WTC11 (cell line): ENCODE measurements around the gene KLHL11. TPM values are rescaled to one million over a fixed set of nuclear protein-coding genes. Genes with fewer than 3 reads are reported as not detected.
A peak's percentile ranks its signal among the peaks of the same experiment; 100 is the strongest.

ENCODE experiments used
- ATF1 ChIP-seq: sonication (generic); formaldehyde crosslinking; IDR thresholded peaks from 2 replicates; pipeline ENCODE4 v1.8.1; 2023; ENCODE audit warnings: mild to moderate bottlenecking, moderate library complexity, missing genetic modification reagents
- FOXK1 ChIP-seq: sonication (generic); formaldehyde crosslinking; IDR thresholded peaks from 2 replicates; pipeline ENCODE4 v1.8.0; 2022; ENCODE audit warnings: mild to moderate bottlenecking, moderate library complexity, missing genetic modification reagents
- RORB ChIP-seq: fragments of 250-450 bp; sonication (Bioruptor Pico); IDR thresholded peaks from 2 replicates; pipeline ENCODE4 v1.9.0; 2021; ENCODE audit warnings: mild to moderate bottlenecking
- SP1 ChIP-seq: sonication (generic); formaldehyde crosslinking; conservative IDR thresholded peaks from 2 replicates; pipeline ENCODE4 v1.8.1; 2022; ENCODE audit warnings: missing genetic modification reagents
- STAT6 ChIP-seq: sonication (generic); formaldehyde crosslinking; conservative IDR thresholded peaks from 2 replicates; pipeline ENCODE4 v1.8.1; 2023; ENCODE audit warnings: mild to moderate bottlenecking, low read depth, missing genetic modification reagents, moderate library complexity
- TEAD1 ChIP-seq: sonication (generic); formaldehyde crosslinking; IDR thresholded peaks from 2 replicates; pipeline ENCODE4 v1.8.0; 2022; ENCODE audit warnings: mild to moderate bottlenecking, missing genetic modification reagents
- TEAD4 ChIP-seq: sonication (generic); formaldehyde crosslinking; IDR thresholded peaks from 2 replicates; pipeline ENCODE4 v1.8.0; 2022; ENCODE audit warnings: mild to moderate bottlenecking, missing genetic modification reagents
- ZNF138 ChIP-seq: sonication (generic); formaldehyde crosslinking; conservative IDR thresholded peaks from 2 replicates; pipeline ENCODE4 v1.8.1; 2022; ENCODE audit warnings: mild to moderate bottlenecking, moderate library complexity, missing genetic modification reagents
- ZNF416 ChIP-seq: fragments of 250-450 bp; sonication (Bioruptor Pico); IDR thresholded peaks from 2 replicates; pipeline ENCODE4 v1.9.0; 2021; ENCODE audit warnings: mild to moderate bottlenecking, inconsistent platforms
- total RNA-seq: library from RNA; stranded (reverse); gene quantifications from 3 replicates; pipeline ENCODE4 v1.2.3, GENCODE V29; 2021
- TF ChIP-seq, protein P1 (sequence below): sonication (generic); formaldehyde crosslinking; IDR thresholded peaks from 2 replicates; pipeline ENCODE4 v1.8.0; 2022; ENCODE audit warnings: mild to moderate bottlenecking, missing genetic modification reagents
- TF ChIP-seq, protein P2 (sequence below): sonication (generic); formaldehyde crosslinking; IDR thresholded peaks from 2 replicates; pipeline ENCODE4 v1.8.1; 2023; ENCODE audit warnings: mild to moderate bottlenecking, missing genetic modification reagents, moderate library complexity
- TF ChIP-seq, protein P3 (sequence below): sonication (generic); formaldehyde crosslinking; IDR thresholded peaks from 2 replicates; pipeline ENCODE4 v1.8.0; 2023; ENCODE audit warnings: missing genetic modification reagents, mild to moderate bottlenecking, borderline replicate concordance
- TF ChIP-seq, protein P4 (sequence below): sonication (generic); formaldehyde crosslinking; IDR thresholded peaks from 2 replicates; pipeline ENCODE4 v1.8.1; 2022; ENCODE audit warnings: missing genetic modification reagents, borderline replicate concordance
- TF ChIP-seq, protein P5 (sequence below): fragments of 250-450 bp; sonication (Bioruptor Pico); IDR thresholded peaks from 2 replicates; pipeline ENCODE4 v1.9.0; 2021; ENCODE audit warnings: mild to moderate bottlenecking, borderline replicate concordance
- TF ChIP-seq, protein P6 (sequence below): fragments of 250-450 bp; sonication (Bioruptor Pico); IDR thresholded peaks from 2 replicates; pipeline ENCODE4 v1.9.0; 2021; ENCODE audit warnings: moderate library complexity, mild to moderate bottlenecking, inconsistent platforms, borderline replicate concordance
- TF ChIP-seq, protein P7 (sequence below): sonication (generic); formaldehyde crosslinking; IDR thresholded peaks from 2 replicates; pipeline ENCODE4 v1.8.0; 2022; ENCODE audit warnings: mild to moderate bottlenecking, missing genetic modification reagents
- TF ChIP-seq, protein P8 (sequence below): sonication (generic); formaldehyde crosslinking; IDR thresholded peaks from 2 replicates; pipeline ENCODE4 v1.8.0; 2022; ENCODE audit warnings: mild to moderate bottlenecking, missing genetic modification reagents

The KLHL11 gene
- total RNA-seq, 1 experiment from 2014 or later, result 15.0 TPM

DNA sequence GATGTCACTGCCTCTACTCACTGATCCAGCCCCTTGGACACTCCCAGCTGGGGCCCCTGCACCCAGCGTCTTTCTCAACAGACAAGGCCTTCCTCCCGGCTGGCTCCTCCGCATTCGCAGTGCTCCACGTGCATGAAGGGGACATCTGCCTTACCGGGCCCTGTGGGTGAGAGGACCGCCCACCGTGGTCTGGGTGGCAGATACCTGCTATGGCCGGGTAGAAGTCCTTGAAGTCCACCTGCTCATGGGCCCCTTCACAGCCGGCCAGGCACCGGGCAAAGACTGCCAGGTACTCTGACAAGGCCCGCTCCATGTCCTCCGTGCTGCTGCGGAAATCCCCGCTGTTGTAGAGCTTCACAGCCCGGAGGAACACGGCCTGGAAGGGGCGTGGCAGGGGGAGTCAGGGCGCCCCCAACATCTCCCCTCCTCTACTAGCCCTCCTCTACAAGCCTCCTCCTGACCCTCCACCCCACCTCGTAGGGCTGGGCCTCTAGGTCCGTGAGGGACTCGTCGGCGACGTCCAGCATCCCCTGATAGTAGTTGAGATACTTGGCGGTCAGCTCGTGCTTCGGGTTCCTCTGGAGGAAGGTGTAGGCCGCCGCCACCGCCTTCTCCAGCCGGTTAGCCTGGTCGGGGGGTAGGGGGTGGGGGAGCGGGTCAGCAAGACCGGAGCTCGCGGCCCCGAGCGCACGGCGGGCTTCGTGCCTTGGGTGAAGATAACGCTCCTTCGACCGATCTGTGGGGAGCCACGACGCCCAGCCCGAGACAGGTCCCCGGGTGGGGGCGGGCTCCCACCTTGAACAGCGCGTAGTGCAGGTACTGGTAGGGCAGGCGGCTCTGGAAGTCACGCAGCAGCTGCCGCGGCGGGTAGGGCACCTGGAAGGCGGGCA, 54.3 kb downstream of the KLHL11 start (continued):
- TF ChIP-seq, protein P1, sequence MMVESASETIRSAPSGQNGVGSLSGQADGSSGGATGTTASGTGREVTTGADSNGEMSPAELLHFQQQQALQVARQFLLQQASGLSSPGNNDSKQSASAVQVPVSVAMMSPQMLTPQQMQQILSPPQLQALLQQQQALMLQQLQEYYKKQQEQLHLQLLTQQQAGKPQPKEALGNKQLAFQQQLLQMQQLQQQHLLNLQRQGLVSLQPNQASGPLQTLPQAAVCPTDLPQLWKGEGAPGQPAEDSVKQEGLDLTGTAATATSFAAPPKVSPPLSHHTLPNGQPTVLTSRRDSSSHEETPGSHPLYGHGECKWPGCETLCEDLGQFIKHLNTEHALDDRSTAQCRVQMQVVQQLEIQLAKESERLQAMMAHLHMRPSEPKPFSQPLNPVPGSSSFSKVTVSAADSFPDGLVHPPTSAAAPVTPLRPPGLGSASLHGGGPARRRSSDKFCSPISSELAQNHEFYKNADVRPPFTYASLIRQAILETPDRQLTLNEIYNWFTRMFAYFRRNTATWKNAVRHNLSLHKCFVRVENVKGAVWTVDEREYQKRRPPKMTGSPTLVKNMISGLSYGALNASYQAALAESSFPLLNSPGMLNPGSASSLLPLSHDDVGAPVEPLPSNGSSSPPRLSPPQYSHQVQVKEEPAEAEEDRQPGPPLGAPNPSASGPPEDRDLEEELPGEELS (CRISPR knock-in tag), result 0 out of 2 replicates have a peak, but pooled peaks have one; percentile 17
- TF ChIP-seq, protein P2, sequence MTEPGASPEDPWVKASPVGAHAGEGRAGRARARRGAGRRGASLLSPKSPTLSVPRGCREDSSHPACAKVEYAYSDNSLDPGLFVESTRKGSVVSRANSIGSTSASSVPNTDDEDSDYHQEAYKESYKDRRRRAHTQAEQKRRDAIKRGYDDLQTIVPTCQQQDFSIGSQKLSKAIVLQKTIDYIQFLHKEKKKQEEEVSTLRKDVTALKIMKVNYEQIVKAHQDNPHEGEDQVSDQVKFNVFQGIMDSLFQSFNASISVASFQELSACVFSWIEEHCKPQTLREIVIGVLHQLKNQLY (CRISPR knock-in tag), result no peak
- TF ChIP-seq STAT6 (CRISPR knock-in tag), result no peak
- TF ChIP-seq SP1 (CRISPR knock-in tag), result no peak
- TF ChIP-seq, protein P3, sequence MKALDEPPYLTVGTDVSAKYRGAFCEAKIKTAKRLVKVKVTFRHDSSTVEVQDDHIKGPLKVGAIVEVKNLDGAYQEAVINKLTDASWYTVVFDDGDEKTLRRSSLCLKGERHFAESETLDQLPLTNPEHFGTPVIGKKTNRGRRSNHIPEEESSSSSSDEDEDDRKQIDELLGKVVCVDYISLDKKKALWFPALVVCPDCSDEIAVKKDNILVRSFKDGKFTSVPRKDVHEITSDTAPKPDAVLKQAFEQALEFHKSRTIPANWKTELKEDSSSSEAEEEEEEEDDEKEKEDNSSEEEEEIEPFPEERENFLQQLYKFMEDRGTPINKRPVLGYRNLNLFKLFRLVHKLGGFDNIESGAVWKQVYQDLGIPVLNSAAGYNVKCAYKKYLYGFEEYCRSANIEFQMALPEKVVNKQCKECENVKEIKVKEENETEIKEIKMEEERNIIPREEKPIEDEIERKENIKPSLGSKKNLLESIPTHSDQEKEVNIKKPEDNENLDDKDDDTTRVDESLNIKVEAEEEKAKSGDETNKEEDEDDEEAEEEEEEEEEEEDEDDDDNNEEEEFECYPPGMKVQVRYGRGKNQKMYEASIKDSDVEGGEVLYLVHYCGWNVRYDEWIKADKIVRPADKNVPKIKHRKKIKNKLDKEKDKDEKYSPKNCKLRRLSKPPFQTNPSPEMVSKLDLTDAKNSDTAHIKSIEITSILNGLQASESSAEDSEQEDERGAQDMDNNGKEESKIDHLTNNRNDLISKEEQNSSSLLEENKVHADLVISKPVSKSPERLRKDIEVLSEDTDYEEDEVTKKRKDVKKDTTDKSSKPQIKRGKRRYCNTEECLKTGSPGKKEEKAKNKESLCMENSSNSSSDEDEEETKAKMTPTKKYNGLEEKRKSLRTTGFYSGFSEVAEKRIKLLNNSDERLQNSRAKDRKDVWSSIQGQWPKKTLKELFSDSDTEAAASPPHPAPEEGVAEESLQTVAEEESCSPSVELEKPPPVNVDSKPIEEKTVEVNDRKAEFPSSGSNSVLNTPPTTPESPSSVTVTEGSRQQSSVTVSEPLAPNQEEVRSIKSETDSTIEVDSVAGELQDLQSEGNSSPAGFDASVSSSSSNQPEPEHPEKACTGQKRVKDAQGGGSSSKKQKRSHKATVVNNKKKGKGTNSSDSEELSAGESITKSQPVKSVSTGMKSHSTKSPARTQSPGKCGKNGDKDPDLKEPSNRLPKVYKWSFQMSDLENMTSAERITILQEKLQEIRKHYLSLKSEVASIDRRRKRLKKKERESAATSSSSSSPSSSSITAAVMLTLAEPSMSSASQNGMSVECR (CRISPR knock-in tag), result 0 out of 2 replicates have a peak, but pooled peaks have one; percentile 50
- 0 out of 2 replicates have a peak, but pooled peaks have one; percentile 16 for TF ChIP-seq FOXK1 (CRISPR knock-in tag)
- TF ChIP-seq, protein P4, sequence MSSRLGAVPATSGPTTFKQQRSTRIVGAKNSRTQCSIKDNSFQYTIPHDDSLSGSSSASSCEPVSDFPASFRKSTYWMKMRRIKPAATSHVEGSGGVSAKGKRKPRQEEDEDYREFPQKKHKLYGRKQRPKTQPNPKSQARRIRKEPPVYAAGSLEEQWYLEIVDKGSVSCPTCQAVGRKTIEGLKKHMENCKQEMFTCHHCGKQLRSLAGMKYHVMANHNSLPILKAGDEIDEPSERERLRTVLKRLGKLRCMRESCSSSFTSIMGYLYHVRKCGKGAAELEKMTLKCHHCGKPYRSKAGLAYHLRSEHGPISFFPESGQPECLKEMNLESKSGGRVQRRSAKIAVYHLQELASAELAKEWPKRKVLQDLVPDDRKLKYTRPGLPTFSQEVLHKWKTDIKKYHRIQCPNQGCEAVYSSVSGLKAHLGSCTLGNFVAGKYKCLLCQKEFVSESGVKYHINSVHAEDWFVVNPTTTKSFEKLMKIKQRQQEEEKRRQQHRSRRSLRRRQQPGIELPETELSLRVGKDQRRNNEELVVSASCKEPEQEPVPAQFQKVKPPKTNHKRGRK (CRISPR knock-in tag), result no peak
- no peak for TF ChIP-seq RORB (CRISPR knock-in tag)
- TF ChIP-seq, protein P5, sequence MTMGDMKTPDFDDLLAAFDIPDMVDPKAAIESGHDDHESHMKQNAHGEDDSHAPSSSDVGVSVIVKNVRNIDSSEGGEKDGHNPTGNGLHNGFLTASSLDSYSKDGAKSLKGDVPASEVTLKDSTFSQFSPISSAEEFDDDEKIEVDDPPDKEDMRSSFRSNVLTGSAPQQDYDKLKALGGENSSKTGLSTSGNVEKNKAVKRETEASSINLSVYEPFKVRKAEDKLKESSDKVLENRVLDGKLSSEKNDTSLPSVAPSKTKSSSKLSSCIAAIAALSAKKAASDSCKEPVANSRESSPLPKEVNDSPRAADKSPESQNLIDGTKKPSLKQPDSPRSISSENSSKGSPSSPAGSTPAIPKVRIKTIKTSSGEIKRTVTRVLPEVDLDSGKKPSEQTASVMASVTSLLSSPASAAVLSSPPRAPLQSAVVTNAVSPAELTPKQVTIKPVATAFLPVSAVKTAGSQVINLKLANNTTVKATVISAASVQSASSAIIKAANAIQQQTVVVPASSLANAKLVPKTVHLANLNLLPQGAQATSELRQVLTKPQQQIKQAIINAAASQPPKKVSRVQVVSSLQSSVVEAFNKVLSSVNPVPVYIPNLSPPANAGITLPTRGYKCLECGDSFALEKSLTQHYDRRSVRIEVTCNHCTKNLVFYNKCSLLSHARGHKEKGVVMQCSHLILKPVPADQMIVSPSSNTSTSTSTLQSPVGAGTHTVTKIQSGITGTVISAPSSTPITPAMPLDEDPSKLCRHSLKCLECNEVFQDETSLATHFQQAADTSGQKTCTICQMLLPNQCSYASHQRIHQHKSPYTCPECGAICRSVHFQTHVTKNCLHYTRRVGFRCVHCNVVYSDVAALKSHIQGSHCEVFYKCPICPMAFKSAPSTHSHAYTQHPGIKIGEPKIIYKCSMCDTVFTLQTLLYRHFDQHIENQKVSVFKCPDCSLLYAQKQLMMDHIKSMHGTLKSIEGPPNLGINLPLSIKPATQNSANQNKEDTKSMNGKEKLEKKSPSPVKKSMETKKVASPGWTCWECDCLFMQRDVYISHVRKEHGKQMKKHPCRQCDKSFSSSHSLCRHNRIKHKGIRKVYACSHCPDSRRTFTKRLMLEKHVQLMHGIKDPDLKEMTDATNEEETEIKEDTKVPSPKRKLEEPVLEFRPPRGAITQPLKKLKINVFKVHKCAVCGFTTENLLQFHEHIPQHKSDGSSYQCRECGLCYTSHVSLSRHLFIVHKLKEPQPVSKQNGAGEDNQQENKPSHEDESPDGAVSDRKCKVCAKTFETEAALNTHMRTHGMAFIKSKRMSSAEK (CRISPR knock-in tag), result no peak
- TF ChIP-seq, protein P6, sequence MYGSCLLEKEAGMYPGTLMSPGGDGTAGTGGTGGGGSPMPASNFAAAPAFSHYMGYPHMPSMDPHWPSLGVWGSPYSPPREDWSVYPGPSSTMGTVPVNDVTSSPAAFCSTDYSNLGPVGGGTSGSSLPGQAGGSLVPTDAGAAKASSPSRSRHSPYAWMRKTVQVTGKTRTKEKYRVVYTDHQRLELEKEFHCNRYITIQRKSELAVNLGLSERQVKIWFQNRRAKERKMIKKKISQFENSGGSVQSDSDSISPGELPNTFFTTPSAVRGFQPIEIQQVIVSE, result no peak
- no peak for TF ChIP-seq ZNF416
- TF ChIP-seq ZNF138, result no peak
- TF ChIP-seq ATF1 (CRISPR knock-in tag), result peak; percentile 38; the same call in 1 of the 2 replicates
- no peak for TF ChIP-seq TEAD1 (CRISPR knock-in tag)
- TF ChIP-seq, protein P7, sequence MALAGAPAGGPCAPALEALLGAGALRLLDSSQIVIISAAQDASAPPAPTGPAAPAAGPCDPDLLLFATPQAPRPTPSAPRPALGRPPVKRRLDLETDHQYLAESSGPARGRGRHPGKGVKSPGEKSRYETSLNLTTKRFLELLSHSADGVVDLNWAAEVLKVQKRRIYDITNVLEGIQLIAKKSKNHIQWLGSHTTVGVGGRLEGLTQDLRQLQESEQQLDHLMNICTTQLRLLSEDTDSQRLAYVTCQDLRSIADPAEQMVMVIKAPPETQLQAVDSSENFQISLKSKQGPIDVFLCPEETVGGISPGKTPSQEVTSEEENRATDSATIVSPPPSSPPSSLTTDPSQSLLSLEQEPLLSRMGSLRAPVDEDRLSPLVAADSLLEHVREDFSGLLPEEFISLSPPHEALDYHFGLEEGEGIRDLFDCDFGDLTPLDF (CRISPR knock-in tag), result no peak
- TF ChIP-seq TEAD4 (CRISPR knock-in tag), result 0 out of 2 replicates have a peak, but pooled peaks have one; percentile 4
- TF ChIP-seq, protein P8, sequence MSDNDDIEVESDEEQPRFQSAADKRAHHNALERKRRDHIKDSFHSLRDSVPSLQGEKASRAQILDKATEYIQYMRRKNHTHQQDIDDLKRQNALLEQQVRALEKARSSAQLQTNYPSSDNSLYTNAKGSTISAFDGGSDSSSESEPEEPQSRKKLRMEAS (CRISPR knock-in tag), result peak; percentile 69
